Omental fat pad (tissue), 4 donors: Measurements from ENCODE around the gene NME4. TPM values are rescaled to one million over a fixed set of nuclear protein-coding genes. Genes with fewer than 3 reads are reported as not detected.
"Not testable (repeated sequence)": the region's sequence is repeated elsewhere in the genome, so short reads cannot be mapped to it uniquely, and the experiment has no call there.

ENCODE experiments used
- ATAC-seq: fragments of 150-250 bp; one replicate; pipeline ENCODE4 v1.9.1; 2016; ENCODE audit warnings: mild to moderate bottlenecking, moderate library complexity; ENCODE audit not compliant: low FRiP score
- DNase-seq: peaks from one replicate; pipeline ENCODE4 v3.0.0-alpha.2; 2019; ENCODE audit warnings: low spot score
- CTCF ChIP-seq, 3 donors: fragments of 450-650 bp; IDR thresholded peaks; one replicate each; pipeline ENCODE4 v1.5.1; 2016 to 2017; ENCODE audit warnings: antibody characterized with exemption in 3 of 3, mild to moderate bottlenecking in 3 of 3, moderate library complexity in 2 of 3
- total RNA-seq, 4 donors: library from RNA; depleted of rRNA; stranded (reverse); fragments of >200 nt; gene quantifications; one replicate each; pipeline ENCODE4 v1.1.0, GENCODE V29; 2016

NME4 gene
- 100 to 1,000 TPM in 1 of 4 donors, 10 to 100 TPM in 3; 49.5 to 115 (median 79.3) TPM for total RNA-seq

GRCh38 chr16:397135-397661 lies at the start of gene NME4:
Gene NME4, plus strand, starts transcription at chr16:397199. Its CDS starts 24 bp downstream, at chr16:397223.
- no peak for DNase-seq
- no peak for ATAC-seq
- no peak for TF ChIP-seq CTCF (IDR thresholded peaks at IDR 0.05)

- DNase-seq (no peak), ATAC-seq (no peak)
- TF ChIP-seq CTCF (IDR thresholded peaks at IDR 0.05), result no peak
Measured at GRCh38 chr16:347203-347602, 49.8 kb upstream of the NME4 start.

GRCh38 chr16:348495-348894 lies 48.5 kb upstream of the NME4 start:
- DNase-seq, ATAC-seq: not testable (repeated sequence)

- no peak for ATAC-seq
- no peak for DNase-seq
- no peak for TF ChIP-seq CTCF (IDR thresholded peaks at IDR 0.05)
Measured at GRCh38 chr16:349211-349610, 47.8 kb upstream of the NME4 start.

- ATAC-seq (no peak), DNase-seq (no peak)
- TF ChIP-seq CTCF (IDR thresholded peaks at IDR 0.05), result no peak
Measured at GRCh38 chr16:350203-350602, 46.8 kb upstream of the NME4 start.

GRCh38 chr16:351804-352520 lies 45.0 kb upstream of the NME4 start:
- peak; percentile 34 for ATAC-seq
- DNase-seq, result no peak
- no peak for TF ChIP-seq CTCF (IDR thresholded peaks at IDR 0.05)

GRCh38 chr16:352547-353403 lies 44.2 kb upstream of the NME4 start, which contains the start of gene AXIN1:
Gene AXIN1, minus strand, starts transcription at chr16:352723. Its CDS starts 5,698 bp downstream, at chr16:347025.
- no peak for TF ChIP-seq CTCF (IDR thresholded peaks at IDR 0.05)
- DNase-seq, result peak; percentile 100
- peak; percentile 88 for ATAC-seq
